HG02938 (cell line): ENCODE measurements around the gene TMCO4.

Experiments
- ATAC-seq: cut with Tn5 transposase; IDR thresholded peaks from one replicate; pipeline ENCODE4 v1.9.1; 2021; ENCODE audit warnings: mild to moderate bottlenecking, moderate library complexity; ENCODE audit not compliant: unreplicated experiment

The TMCO4 gene

DNA sequence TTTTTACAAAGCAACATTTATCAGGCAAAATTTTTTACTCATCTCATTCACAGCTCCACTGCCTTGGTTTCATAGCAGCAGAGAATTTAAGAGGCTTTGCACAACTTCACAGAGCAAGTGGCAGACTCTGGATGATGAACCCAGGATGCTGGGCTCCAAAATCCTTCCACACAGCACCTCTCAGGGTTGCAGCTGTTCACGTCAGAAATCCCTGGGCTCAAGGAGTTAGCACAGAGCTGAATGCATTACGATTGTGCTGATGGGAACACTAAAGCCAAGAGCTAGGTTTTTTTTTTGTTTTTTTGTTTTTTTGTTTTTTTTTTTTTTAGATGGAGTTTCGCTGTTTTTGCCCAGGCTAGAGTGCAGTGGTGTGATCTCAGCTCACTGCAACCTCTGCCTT, 137.4 kb downstream of the TMCO4 start:
- ATAC-seq, result no peak

DNA sequence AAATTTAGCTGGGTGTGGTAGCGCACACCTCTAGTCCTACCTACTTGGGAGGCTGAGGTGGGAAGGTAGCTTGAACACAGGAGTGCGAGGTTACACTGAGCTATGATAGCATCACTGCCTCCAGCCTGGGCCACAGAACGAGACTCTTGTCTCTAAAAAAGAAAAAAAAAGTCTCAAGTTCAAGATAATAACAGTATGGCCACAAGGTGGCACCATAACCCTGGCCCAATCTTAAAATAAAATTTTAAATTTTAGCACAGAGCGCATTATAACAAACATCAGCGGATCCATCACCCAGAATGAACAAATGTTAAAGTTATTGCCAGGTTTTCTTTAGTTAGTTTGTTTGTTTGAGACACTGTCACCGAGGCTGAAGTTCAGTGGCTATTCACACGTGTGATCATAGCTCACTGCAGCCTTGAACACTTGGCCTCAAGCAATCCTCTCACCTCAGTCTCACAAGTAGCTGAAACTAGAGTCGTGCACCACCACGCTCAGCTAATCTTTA, 137.9 kb downstream of the TMCO4 start:
- no peak for ATAC-seq

DNA sequence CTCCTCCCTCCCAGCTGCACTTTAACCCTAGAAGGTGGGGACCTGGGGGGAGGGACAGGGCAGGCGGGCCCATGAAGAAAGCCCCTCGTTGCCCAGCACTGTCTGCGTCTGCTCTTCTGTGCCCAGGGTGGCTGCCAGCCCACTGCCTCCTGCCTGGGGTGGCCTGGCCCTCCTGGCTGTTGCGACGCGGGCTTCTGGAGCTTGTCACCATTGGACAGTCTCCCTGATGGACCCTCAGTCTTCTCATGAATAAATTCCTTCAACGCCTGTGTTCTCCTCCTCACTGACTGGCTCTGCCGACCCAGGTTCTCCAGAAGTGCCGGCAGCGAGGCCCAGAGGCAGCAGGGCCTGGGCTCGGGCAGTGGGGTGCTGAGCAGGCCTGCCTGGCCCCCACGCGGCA, 141.5 kb downstream of the TMCO4 start:
- ATAC-seq, result no peak

DNA sequence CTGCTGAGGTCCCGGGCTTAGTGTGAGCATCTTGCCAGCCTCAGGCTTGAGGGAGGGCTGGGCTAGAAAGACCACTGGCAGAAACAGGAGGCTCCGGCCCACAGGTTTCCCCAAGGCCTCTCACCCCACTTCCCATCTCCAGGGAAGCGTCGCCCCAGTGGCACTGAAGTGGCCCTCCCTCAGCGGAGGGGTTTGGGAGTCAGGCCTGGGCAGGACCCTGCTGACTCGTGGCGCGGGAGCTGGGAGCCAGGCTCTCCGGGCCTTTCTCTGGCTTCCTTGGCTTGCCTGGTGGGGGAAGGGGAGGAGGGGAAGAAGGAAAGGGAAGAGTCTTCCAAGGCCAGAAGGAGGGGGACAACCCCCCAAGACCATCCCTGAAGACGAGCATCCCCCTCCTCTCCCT, 142.2 kb downstream of the TMCO4 start:
- ATAC-seq, result no peak

DNA sequence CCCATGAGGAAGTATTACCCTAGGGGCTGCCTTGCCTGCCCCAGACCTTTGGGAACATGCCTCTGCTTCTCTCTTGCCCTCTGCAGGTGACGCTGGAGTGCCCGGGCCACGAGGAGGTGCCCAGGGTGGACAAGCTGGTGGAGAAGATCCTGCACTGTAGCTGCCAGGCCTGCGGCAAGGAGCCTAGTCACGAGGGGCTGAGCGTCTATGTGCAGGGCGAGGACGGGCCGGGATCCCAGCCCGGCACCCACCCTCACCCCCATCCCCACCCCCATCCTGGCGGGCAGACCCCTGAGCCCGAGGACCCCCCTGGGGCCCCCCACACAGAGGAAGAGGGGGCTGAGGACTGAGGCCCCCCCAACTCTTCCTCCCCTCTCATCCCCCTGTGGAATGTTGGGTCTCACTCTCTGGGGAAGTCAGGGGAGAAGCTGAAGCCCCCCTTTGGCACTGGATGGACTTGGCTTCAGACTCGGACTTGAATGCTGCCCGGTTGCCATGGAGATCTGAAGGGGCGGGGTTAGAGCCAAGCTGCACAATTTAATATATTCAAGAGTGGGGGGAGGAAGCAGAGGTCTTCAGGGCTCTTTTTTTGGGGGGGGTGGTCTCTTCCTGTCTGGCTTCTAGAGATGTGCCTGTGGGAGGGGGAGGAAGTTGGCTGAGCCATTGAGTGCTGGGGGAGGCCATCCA, 142.8 kb downstream of the TMCO4 start:
- ATAC-seq, result no peak

DNA sequence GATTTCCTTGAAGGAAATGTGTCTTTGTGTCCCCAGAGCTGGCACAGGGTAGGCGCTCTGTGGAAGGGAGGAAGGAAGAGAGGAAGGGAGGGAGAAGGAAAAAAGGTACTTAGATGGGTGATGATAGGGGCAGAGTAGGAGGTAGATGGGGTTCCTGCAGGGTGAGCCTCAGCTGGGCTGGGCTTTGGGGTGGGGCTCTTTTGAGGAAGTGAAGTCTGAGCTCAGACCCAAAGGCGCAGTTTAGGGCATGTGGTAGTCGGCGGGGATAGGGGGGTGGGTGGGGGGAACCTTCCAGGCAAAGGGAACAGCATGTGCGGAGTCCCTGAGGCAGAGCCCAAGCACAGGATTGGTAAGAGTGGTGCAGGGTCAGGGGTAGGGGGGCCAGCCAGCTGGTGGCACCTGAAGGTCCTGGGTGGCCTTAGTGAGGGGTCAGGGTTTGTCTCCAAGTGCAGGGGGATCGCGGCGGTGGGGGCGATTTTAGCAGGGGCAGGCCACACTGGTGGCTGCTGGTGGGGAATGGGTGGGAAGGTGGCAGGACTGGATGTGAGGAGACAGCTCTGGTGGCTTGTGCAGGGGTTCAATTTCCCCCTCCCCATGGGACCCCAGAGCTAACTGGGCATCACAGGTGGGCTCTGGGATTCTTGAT, 143.5 kb downstream of the TMCO4 start:
- ATAC-seq, result no peak

DNA sequence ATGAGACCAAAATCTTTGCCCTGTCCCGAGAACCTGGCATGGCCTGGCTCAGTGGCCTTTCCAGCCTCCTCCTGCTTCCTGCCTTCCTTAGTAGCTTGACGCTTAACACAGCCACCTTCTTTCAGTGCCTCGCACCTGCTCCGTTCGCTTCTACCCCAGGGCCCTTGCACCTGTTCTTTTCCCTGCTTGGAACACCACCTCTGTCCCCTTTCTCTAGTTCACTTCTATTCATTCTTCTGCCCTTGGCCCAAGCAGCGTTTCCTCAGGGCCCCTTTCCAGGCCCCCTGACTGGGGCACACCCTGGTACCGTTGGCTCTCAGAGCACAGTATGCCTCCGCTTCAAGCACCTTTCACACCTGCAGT, 144.0 kb downstream of the TMCO4 start:
- no peak for ATAC-seq

DNA sequence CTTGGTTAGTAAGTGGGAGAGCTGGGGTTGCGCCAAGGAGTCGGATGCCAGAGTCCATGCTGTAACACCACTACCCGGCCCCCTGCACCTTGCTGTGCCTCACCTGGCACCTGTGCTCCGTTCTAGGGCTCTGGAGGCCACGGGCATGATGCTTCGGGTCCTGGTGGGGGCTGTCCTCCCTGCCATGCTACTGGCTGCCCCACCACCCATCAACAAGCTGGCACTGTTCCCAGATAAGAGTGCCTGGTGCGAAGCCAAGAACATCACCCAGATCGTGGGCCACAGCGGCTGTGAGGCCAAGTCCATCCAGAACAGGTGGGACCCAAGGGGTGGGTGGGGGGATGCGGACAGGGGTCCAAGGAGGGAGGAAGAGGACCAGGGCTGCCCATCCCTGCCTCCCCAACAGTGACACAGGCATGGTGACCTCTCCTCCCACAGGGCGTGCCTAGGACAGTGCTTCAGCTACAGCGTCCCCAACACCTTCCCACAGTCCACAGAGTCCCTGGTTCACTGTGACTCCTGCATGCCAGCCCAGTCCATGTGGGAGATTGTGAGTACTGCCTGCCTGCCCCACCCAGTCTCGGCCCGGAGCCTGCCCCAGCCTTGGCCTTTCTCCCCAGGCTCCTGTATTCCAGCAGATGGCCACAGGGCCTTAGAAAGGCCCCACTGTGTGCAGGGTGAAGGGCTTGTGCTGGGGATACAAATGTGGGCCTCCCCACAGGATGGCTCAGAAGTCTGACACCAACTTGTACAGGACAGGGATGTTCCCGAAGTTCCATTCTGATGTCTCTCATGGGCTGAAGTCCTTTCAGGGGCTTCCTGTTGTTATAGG, 144.6 kb downstream of the TMCO4 start:
- no peak for ATAC-seq

DNA sequence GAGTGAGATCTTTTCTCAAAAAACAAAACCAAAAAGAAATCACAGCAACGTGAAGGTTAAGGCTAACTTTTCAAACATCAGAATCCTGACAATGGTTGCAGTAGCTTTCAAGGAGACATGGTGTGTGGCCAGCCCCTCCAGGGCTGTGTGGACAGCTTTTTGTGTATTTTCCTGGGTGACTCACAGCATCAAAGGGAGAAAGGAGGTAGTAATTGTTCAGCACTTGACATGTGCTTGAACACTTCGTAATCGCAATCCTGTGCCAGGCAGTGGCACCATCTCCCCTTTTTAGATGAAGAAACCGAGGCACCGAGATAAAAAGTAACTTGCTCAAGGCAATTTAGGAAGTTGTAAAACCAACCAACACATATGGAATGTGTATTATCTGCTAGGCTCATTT, 145.3 kb downstream of the TMCO4 start:
- ATAC-seq, result no peak

DNA sequence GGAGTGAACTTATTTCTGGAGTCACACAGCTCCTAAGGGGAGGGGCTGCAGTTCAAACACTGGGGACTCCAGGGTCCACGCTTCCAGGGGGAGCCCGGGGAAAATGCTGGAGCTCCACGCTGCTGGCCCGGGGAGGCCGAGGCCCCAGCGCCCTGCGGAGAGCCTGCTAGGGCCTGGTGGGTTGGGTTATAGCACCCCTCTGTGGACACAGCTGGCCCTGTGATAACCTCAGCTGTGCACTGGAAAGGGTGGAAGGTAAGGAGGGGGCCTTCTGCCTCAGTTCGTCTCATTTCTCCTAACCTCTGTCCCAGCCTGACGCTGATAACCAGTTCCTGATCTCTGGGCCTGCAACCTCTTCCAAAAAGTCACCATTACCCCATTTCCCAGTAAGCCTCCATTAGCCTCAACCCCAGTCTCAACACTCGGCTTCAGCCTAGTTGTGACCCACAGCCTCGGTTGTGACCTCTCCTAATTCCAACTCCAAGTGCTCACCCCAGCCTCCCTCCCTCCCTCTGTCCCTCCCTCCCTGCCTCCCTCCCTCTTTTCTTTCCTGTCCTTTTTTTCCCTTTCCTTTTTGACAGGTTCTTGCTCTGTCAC, 148.5 kb downstream of the TMCO4 start:
- ATAC-seq, result no peak

DNA sequence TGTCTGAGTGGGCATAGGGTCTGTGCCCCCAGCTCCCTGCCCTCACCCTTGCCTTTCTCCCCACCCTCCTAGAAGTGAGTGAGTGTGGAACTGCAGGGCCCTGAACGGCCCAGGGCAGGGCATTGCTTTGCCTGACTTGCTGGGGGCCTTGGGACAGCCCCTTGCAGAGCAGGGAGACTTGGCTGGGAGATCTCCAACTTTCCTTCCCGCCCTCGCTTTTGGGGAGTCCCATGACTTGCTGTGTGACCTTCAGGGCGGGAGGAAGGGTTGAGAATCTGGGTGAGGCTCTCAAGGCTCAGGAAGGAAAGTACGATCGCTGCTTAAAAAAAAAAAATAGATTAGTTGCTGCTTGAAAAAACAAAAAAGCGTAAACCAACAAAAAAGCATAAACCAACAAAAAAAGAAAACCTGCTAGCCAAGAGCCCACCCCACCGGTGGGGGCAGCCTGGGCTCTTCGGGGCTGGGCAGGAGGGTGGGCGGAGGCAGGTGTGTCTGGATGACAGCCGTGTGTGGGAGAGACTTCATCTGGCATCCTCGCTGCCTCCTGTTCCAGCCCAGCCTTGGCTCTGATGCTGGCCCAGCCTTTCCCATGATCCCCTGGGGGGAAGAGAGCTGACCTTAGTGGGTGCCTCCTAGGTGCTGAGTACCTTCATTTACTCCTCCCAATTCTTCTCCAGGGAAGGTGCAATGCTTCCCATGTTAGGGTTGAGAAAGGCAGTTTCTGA, 149.1 kb downstream of the TMCO4 start:
- ATAC-seq, result no peak

DNA sequence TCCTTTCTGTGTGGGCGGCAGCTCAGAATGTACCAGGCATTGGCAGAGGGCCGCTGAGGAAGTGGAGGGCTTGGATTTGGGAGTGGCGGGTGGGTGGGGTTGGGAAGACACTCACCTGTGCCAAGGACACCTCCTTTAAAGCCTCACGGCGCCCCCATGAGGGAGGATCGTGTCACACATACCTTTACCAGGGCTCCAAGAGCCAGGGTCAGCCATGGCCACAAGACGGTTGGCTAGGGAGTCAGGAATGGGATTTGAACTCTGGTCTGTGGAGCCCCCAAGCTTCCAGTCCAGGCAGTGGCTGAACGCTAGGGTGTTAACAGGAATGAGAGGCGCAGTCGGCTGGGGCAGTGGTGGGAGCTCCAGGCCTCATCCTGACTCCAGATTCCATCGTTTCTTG, 151.0 kb downstream of the TMCO4 start:
- ATAC-seq, result no peak

DNA sequence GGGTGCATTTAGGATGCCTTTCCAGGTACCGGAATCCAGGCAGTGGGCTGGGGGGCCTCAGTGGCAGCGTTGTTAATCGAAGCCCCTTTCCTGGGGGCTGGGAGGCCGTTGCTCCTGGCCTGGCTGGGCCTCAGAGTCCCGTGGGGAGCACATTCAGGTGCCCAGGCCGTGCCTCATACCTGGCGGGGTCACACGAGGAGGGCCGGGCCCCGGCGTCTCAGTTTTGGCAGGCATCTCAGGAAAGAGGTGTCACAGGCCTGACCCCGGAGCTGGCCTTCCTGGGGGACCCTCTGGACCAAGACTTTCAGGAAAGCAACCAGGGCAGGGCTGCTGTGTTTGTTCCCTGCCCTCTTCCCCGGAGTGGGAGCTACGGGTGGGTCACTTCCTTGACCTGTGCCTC, 151.5 kb downstream of the TMCO4 start:
- ATAC-seq, result no peak

DNA sequence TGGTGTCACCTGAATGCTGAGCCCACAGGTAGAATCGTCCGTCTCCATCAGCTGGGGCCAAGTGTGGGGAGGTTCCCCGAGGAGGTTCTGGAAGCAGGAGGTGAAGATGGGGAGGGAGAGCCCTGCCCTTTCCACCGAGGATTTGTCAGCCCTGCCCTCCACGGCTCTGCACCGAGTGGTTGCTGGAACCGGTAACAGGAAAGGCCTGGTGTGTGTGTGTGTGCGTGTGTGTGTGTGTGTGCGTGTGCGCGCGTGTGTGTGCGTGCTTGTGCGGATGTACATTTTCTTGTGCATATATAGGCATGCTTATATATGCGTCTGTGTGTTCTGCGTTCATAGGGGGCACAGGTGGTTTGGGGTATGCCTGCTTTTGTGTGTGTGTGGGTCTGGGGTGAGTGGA, 152.1 kb downstream of the TMCO4 start:
- ATAC-seq, result no peak

DNA sequence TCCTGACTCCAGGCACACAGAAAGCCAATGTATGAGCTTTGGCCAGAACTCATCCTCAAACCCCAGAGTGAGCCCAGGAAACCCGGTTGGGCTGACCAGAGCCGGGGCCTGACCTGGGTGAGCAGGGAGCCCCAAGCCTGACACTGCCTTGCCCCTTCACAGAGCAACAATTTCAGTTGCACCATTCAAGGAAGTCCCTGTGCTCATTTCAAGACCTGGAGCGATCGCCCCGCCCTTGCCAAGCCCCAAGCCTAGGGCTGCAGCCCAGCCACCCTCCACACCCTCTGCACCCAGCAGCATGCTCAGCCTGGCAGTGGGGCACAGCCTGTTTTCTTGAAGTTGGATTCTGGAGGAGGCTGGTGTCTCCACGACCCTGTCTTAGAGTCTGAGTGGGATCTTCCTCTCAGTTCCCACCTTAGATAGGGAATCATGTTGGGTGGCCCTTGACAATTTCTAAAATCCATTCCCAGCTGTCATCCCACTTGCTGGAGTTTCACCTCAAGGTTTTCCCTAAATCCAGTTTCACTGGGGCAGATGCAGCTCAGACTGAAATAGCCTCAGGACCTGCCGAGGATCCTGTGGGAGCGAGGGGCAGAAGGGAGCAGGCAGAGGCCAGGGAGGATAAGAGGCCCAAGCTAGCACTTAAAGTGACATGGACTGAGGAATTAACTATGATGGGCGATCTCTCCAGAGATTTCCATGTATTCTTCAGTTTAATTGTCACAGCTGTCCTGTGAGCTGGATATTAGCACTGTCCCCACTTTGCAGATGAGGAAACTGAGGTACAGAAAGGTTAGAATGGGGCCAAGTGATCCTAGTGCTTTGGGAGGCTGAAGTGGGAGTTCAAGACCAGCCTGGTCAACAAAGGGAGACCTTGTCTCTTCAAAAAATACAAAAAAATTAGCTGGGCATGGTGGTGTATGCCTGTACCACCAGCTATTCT, 153.1 kb downstream of the TMCO4 start:
- no peak for ATAC-seq

DNA sequence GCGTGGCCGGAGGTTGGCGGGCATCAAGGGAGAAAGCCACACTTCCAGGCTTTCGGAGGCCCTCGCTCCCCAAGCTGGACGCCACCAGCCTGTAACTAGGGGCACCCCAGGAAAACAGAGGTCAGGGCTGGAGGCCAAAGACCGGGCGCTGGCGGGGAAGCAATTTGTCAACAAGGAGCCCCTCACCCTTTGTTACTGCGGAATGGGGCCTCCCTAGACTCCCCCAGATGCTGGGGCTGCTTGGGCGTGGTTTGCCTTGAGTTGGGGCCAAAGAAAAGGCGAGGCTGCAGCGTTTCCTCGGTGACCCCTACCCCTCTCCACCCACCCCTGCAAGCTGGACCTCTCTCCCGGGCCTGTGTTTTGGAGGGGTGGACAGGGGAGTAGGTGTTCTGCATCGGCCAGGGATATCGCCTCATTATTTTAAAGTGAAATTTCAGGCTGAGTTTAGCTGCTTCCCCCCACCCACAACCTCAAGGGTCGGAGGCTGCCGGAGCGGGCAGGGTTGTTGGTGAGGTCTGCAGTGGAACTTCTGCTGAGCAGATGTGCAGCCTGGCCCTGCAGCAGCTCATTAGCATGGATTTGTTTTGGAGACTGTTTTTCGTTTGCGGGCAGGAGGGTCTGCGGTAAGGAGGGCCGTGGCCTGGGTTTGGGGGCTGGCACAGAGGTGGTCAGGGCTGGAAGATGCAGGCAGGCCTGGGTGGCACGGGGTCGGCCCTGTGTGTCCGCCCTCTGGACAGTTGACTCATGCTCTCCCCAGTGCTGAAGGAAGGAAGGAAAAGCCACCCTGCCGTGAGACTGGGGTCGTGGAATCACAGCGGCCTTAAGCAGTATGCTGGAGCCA, 154.1 kb downstream of the TMCO4 start:
- ATAC-seq, result no peak

DNA sequence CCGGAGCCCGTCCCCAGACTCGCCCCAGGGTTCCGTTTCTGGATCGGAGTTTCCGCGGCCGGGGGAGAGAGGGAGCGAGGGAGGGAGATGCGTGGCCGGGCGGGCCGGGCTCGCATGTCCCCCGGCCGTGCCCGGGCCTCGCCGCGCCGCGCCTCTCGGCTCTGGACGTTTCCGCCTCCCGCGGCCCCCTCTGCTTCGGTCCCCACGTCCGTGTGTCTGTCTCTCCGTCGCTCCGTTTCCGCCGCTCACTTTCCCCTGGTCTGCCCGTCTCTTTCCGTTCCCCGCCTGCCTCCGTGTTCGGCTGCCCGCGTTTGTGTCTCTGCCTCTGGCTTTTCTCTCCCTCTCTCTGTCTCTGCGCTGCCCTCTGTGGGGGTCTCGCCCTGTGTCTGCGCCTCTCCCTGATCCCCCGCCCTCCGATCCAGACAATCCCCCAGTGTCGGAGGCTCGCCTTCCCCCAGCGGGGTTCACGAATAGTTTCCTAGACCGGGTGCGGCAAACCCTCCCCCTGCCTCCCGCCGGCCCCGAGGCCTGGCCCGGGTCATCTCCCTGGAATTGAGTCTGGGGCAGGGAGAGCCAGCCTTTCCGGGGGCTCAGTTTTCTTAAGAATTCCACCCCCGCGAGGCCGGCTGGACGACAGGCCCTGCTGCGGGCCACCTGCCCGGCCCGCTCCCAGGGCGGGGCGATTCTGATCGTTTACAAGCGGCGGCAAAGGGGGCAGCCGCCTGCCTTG, 154.9 kb downstream of the TMCO4 start:
- no peak for ATAC-seq

DNA sequence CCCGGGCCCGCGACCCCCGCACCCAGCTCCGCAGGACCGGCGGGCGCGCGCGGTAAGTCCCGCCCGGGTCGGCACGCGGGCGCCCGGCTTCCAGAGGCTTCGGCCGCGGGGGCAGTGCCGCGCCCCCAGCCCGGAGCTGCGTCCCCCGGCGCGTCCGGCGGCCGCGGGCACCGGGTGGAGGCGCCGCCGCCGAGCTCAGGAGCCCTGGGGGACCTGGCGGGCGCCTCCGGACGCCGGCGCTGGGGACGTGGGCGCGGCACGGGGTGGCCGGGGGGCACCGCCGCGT, 155.4 kb downstream of the TMCO4 start:
- ATAC-seq, result no peak
